ENCODE measurements around the gene PDK2.

PDK2 gene

DNA sequence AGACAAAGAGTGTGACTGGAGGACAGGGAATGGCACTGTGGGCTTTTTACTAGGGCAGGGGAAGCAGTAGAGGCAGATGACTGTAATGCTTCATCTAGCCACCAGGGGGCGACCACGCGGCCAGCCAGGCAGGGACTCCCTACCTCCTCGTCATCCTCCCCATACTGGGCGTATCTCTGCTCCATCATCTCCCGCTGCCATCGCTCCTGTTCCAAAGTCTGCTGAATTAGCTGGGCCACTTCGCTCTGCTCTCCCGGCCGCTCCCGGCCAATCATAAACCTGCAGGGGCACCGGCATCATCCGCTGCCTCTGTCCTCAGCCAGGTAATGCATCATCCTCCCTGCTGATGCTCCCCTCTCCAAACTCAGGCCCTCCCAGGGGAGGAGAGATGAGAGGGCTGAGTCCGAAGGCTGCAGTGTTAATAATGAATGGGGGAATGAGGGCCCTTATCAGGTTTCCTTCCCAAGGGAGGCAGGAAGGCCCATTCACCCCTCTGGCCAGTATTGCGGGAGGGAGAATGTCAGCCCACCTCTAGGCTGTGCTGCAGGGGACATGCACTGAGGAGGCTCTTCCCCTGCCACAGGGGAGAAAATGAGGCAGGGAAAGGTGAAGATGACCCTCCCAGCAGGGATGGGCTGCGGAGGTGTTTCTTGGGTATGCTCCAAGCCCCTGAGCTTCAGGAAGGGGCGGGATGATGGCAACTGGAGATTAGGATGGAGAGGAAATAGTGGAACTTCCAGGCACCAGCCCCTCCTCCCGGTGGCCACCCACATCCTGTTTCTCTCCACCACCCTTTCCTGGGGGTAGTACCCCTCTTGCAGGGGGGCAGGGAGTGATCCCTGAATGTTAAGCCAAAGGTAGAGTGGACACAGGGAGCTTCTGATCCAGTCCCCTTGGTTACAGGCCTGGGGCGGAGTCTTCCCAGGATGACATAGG, 45.1 kb downstream of the PDK2 start:
- peak; percentile 91 for DNase-seq

GRCh38 chr17:50141026-50141744, 46.0 kb downstream of the PDK2 start:
- no peak for DNase-seq

DNA sequence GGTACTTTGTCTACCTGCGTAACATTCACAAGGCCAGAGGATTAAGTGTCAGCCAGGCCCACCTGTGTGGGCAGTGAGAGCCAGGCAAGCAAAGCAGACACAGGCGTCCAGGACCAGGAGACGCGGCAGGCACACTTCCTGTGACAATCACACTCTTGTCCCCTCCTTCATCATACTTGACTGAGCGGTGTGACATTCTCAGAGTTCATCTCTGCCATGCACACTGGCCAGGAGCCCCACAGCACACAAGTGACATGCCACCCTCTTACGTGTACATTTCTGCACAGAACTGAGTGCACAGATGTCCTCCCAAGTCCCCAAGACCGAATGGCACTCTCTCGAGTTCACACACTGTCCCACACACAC, 46.6 kb downstream of the PDK2 start:
- no peak for DNase-seq

DNA sequence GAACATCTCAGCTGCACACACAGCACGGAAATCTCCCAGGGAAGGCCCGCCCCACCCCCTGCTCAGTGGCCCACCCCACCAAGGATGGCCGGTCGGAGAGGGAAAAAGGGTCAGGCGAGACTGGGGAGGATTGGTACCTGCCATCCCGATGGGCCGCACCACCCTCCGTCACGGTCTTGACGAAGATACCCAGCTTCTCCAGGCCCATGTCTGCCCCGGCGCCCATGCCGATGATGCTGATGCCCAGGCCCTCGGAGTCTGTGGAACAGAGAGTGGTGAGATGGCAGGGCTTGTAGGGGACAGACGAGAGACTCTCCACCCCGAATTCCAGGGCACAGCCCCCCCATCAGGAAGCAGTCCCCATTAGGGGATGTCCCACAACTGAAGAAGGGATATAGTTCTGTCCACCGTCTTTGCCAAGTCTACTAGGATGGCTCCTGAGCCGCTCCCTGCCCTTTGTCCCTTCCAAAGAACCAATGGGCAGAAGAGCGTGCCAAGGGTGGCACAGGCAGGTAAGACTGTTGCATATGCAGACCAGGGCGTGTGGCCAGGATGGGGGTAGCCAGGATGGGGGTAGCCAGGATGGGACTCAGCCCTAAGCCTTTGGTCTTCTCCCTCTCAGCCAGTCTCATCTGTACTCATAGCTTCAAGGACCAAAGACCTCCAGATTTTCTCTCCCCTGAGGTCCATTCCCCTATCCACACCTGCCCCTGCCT, 48.5 kb downstream of the PDK2 start:
- no peak for DNase-seq

DNA sequence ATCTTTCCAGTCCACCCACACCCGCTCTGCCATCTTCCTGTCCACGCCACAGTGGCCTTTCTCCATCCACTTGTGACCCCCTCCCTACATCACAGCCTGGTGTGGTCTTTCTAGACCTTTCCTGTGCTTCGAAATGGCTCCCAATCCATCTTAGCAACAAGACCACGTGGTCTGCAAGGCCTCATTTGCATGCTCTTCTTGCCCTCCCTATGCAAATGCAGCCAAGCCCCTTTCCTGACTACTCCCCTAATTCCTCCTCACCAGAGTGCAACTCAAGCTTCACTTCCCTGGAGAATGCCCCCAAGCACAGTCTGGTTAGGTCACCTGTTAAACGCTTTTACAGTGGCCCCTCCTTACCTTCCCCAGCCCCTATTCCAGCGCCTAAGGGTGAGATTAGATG, 49.2 kb downstream of the PDK2 start:
- no peak for DNase-seq

GRCh38 chr17:50144845-50145531, 49.8 kb downstream of the PDK2 start:
- DNase-seq, result no peak

- no peak for DNase-seq
These were observed 50.5 kb downstream of the PDK2 start for GRCh38 chr17:50145532-50146229.

- DNase-seq, result no peak
These were observed 51.2 kb downstream of the PDK2 start for GRCh38 chr17:50146230-50146926.

- no peak for DNase-seq
These were observed 51.9 kb downstream of the PDK2 start for GRCh38 chr17:50146927-50147665.

- DNase-seq, result no peak
These were observed 52.7 kb downstream of the PDK2 start for GRCh38 chr17:50147841-50148225.

DNA sequence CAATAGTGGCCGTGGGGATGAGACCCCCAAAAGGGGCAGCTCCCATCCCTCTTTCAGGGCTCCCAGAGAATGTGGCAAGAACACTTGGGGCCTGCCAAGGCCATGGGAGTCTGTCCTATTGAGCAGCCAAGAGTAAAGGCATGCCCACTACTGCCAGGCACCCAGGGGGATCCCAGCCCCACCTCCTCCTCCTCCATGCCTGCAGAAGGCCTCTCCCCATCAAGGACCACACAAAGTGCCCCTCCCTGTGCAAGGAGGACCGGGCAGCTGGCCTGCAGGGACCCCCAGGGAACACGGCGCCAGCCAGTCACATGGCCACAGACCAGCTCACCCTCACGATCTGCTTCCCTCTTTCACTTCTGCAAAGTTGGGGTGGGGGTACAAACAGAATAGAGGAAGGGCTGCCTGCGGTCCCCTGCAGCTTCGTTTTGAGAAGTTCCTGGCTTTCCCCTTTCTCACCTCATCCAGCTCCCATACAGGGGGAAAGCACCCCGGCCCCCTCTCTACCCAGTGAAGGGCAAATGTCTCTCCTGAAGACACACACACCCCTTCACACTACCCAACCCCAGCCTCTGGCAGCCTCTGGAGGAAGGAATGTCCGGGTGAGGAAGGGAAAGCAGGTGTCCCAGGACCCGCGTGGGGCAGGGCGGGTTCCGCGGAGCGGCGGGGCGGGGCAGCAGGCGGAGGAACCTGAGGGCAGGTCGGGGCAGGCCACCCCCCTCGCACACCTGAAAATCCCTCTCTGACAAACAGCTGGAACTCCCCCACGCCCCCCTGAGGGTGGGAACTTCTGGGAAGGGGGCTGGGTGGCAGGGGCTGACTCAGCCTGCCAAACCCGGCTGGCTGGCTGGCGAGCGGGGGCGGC, 53.3 kb downstream of the PDK2 start:
- DNase-seq, result peak; percentile 87

DNA sequence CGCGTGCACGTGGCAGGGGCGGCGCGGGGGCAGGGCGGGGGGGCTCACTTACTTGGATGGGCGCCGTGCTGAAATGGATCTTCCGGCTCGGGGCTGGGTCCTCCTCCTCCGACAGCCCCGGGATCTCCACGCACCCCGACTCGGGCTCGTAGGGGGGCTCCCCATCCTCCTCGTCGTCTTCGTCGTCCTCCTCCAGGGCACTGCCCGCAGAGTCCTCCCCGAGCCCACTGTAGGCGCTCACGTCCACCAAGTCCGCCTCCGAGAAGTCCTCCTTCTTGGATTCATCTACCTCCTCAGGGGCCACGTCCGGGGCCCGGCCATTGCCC, 53.9 kb downstream of the PDK2 start:
- DNase-seq, result no peak

DNA sequence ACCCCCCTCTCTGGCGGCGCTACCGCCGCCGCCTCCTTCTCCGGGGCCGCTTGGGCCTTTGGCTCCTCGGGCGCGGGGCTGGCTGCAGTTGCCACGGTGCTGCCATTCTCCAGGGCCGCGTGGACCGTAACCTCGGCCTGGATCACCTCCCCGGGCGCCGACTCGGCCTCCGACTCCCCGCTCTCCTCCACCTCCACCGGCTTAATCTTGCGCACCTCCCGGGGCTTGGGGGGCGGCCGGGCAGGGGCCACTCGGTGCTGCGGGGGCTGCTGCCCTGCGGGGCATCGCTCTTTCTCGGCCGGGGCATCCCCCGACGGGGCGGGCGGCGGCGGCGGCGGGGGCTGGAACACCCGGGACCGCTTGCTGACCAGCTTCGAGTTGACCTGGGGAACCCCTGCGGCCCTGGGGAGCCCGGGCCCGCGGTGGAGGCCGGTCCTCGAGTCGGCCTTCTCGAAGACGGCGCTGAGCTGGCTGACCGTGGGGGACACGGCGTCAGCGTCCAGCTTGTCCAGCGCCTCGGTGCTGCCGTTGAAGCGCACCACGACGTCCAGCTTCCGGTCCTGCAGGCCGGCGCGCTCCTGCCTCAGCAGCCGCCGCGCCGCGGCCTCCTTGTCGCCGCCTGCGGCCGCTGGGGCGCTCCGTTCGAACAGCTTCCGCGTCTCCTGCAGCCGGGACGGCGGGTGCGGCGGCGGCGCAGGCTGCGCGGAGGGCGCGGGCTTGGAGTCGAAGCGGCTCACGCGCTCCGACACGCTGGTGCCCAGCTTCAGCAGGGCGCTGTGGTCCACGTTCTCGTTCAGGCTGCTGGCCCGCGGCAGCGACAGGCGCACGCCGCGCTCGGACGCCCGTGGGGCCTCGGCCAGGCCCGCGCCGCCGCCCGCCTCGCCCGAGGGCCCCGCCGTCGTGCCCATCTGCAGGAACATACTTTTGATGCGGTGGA, 54.5 kb downstream of the PDK2 start:
- DNase-seq, result peak; percentile 87

DNA sequence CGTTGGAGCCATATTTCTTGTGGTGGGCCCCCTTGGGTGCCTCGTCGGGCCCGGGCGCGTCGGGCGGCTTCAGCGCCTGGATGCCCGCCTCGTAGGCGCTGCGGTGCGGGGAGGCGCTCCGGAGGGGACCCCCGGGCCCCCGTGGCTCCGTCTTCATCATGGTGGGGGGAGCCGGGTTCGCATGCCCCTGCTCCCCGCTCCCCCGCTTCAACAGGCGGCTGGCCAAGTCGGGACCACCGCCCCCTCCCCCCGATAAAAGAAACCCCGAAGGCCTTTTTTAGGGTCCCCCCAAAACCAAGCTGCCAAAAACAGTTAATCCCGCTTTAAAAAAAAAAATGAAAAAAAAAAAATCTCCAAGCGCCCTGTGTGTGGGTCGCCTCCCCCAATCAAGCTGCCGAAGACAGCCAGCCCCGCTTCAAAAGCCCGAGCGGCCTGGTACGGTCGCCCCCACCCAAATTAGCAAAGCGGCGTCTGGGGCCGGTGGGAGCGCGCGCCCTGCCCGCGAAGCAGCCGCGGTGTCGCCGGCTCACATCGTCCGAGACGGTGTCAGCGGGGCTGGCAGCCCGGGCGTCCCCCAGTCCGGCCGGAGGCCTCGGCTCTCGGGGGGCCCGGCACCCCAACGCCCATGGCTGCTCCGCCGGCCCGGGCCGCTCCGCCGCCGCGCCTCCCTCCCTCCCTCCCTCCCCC, 55.3 kb downstream of the PDK2 start, which contains the start of gene PPP1R9B:
TSS of gene PPP1R9B (minus strand) at position 324 of the 687 bp plus-strand sequence. CDS start at position 160, 164 bp downstream.
- no peak for DNase-seq

- DNase-seq, result peak; percentile 98
These were observed 56.1 kb downstream of the PDK2 start for GRCh38 chr17:50151041-50151936.

GRCh38 chr17:50151937-50152547, 56.9 kb downstream of the PDK2 start:
- DNase-seq, result peak; percentile 98

DNA sequence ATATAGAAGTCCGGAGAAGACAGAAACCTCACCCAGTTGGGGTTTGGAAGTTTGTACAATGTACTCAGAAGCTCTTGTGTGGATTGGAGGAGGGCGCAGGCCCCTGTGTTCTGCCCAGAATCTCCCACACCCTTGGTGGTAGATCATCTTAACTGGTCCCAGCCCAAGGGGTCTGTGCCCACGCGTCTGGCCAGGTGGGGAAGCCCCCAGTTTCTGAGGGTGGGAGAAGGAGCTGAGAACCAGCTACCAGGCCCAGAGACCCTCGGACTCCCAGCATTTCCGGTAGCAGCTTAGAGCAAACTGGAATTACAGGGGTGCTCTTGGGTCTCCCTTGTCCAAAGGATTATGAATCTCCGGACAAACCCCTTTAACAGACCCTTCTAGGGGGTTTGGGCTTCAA, 57.6 kb downstream of the PDK2 start:
- no peak for DNase-seq
